Stomach (tissue), 4 donors: ENCODE measurements around the gene DNLZ.

Experiments
- CTCF ChIP-seq, 7 experiments: fragments of 450-650 bp in 4 of 7; fragments of 200-600 bp in 3 of 7; sonication (generic) in 3 of 7; IDR thresholded peaks; one replicate each; pipeline ENCODE4 v1.5.1; 2016 to 2019; ENCODE audit warnings: antibody characterized with exemption in 7 of 7, control low read depth in 2 of 7, mild to moderate bottlenecking in 1 of 7
- POLR2A ChIP-seq, 4 donors: fragments of 450-650 bp; IDR thresholded peaks; one replicate each; pipeline ENCODE4 v1.6.1; 2016; ENCODE audit warnings: antibody characterized with exemption in 4 of 4, control low read depth in 2 of 4, mild to moderate bottlenecking in 1 of 4, moderate library complexity in 1 of 4

- no peak for TF ChIP-seq CTCF (IDR thresholded peaks at IDR 0.05)
- no peak for TF ChIP-seq POLR2A (IDR thresholded peaks at IDR 0.05)
These were observed 8.0 kb upstream of the DNLZ start for GRCh38 chr9:136371533-136371880.
